HUES48 (cell line): ENCODE data around the gene GARNL3.

Experiments used
- H3K27ac ChIP-seq: one replicate; pipeline ENCODE4 v1.7.0; 2013; ENCODE audit warnings: low read depth, low read length, inconsistent platforms
- H3K27me3 ChIP-seq: 2 replicates; pipeline ENCODE4 v1.6.1; 2013; ENCODE audit warnings: mild to moderate bottlenecking, low read length; ENCODE audit not compliant: control insufficient read depth, insufficient read depth
- H3K36me3 ChIP-seq: 2 replicates; pipeline ENCODE4 v1.6.1; 2013; ENCODE audit warnings: low read length; ENCODE audit not compliant: control insufficient read depth, insufficient read depth
- H3K4me1 ChIP-seq: 2 replicates; pipeline ENCODE4 v1.6.1; 2013; ENCODE audit warnings: mild to moderate bottlenecking, low read length; ENCODE audit not compliant: control insufficient read depth, insufficient read depth
- H3K4me3 ChIP-seq: 2 replicates; pipeline ENCODE4 v1.5.1; 2013; ENCODE audit warnings: mild to moderate bottlenecking, low read depth, low read length
- H3K9ac ChIP-seq: 2 replicates; pipeline ENCODE4 v1.6.1; 2013; ENCODE audit warnings: mild to moderate bottlenecking, low read depth, low read length, moderate library complexity
- H3K9me3 ChIP-seq: 2 replicates; pipeline ENCODE4 v1.6.1; 2013; ENCODE audit warnings: low read length; ENCODE audit not compliant: control insufficient read depth, insufficient read depth

GARNL3 gene

GRCh38 chr9:127422787-127423186, 158.2 kb downstream of the GARNL3 start:
- H3K9me3 ChIP-seq: no peaks in the 10 kb centered on the region
- H3K9ac ChIP-seq: 0 out of 2 replicates have a peak overlapping the region, but pooled peaks have one; percentile 97
- H3K27ac ChIP-seq: no peak overlapping the region
- no peaks in the 10 kb centered on the region for H3K27me3 ChIP-seq
- peak overlapping the region; percentile 92 for H3K4me3 ChIP-seq
- H3K36me3 ChIP-seq: no peaks in the 10 kb centered on the region
- peaks cover 6% of the 10 kb centered on the region for H3K4me1 ChIP-seq

GRCh38 chr9:127423476-127423933, 158.9 kb downstream of the GARNL3 start:
- peaks cover 6% of the 10 kb centered on the region for H3K4me1 ChIP-seq
- no peaks in the 10 kb centered on the region for H3K9me3 ChIP-seq
- H3K9ac ChIP-seq: peak overlapping the region; percentile 97
- H3K36me3 ChIP-seq: peaks cover 4% of the 10 kb centered on the region; the same call in 1 of the 2 replicates
- peak overlapping the region; percentile 92 for H3K4me3 ChIP-seq
- no peaks in the 10 kb centered on the region for H3K27me3 ChIP-seq
- H3K27ac ChIP-seq: peak overlapping the region; percentile 93

- peak within 1 kb of the TSS; percentile 93 for H3K27ac ChIP-seq
- H3K4me3 ChIP-seq: peak within 1 kb of the TSS; percentile 92
- peaks cover 10% of the 10 kb centered on the region for H3K36me3 ChIP-seq
- no peaks in the 10 kb centered on the region for H3K27me3 ChIP-seq
- H3K4me1 ChIP-seq: peaks cover 6% of the 10 kb centered on the region
- H3K9me3 ChIP-seq: no peaks in the 10 kb centered on the region
- H3K9ac ChIP-seq: peak within 1 kb of the TSS; percentile 97
Measured at GRCh38 chr9:127423934-127424675, 159.5 kb downstream of the GARNL3 start, which contains the start of gene ZNF79. Gene ZNF79 (plus strand): TSS chr9:127424382. CDS start chr9:127424788, 406 bp downstream.

DNA sequence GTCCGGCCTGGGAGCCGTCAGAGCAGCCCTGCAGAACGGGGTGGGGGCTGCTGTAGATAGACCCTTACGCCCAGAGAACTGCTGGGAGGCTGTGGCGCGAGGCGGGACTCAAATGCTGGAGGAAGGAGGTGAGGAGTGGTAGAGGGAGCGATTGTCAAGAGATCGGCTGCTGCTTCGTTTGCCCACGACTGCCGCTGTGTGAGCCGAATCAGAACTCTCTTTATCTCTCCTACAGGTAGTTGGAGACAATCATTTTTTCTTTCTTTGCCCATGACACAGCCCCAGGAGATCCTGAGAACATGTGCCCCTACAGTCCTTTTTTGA, 160.1 kb downstream of the GARNL3 start:
- Histone ChIP-seq H3K27ac (peak overlapping the region; percentile 93), H3K36me3 (peaks cover 14% of the 10 kb centered on the region), H3K9ac (peak overlapping the region; percentile 97), H3K9me3 (no peaks in the 10 kb centered on the region), H3K4me3 (peak overlapping the region; percentile 92), H3K4me1 (peaks cover 6% of the 10 kb centered on the region), H3K27me3 (no peaks in the 10 kb centered on the region)

DNA sequence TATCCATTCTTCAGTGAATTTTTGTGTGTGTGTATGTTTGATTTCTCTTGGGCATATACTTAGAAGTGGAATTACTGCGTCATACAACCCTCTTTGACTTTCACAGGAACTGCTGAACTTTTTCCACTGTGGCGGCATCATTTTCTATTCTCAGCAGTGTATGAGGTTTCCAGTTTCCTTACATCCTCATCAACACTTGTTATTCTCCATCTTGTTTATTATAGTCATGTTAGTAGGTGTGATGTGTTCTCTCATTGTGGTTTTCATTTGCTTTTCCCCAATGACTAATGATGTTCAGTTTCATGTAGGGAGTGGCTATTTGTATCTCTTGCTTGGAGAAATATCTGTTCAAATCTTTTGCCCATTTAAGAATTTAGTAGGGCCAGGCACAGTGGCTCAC, 162.2 kb downstream of the GARNL3 start:
- no peak overlapping the region for H3K9ac ChIP-seq
- peaks cover 6% of the 10 kb centered on the region for H3K4me1 ChIP-seq
- no peaks in the 10 kb centered on the region for H3K9me3 ChIP-seq
- peaks cover 29% of the 10 kb centered on the region for H3K36me3 ChIP-seq
- H3K27me3 ChIP-seq: no peaks in the 10 kb centered on the region
- H3K4me3 ChIP-seq: no peak overlapping the region
- H3K27ac ChIP-seq: no peak overlapping the region

DNA sequence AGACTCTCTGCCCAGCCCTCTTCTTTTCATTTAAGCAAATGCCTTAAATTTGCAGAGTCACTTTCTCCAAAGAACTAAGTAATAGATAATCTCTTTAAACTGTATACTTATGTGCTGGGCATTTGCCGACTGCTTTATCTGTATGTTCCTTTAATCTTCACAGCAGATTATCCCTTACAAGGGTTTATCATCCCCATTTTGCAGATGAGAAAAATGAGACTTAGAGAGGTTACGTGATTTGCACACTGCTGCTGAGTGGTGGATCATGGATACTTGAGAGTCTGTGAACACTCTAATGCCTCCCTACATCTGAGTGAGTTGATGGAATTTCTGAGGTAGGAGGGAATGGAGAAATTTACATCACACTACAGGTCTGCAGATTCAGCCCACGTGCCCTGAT, 163.8 kb downstream of the GARNL3 start:
- H3K27ac ChIP-seq: no peak overlapping the region
- no peaks in the 10 kb centered on the region for H3K9me3 ChIP-seq
- H3K9ac ChIP-seq: no peak overlapping the region
- H3K4me3 ChIP-seq: no peak overlapping the region
- no peaks in the 10 kb centered on the region; the same call in 1 of the 2 replicates for H3K4me1 ChIP-seq
- no peaks in the 10 kb centered on the region for H3K27me3 ChIP-seq
- peaks cover 38% of the 10 kb centered on the region for H3K36me3 ChIP-seq

DNA sequence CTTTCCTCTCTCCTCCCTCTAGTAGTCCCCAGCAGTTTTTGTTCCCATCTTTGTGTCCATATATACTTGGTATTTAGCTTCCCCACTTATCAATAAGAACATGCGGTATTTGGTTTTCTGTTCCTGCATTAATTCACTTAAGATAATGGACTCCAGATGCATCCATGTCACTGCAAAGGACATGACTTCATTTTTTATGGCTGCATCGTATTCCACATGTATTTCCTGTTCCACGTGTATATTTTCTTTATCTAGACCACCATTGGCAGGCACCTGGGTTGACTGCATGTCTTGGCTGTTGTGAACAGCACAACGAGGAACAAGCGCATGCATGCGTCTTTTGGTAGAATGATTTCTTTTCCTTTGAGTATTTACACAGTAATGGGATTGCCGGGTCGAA, 165.8 kb downstream of the GARNL3 start:
- Histone ChIP-seq H3K4me3 (no peak overlapping the region), H3K36me3 (peaks cover 57% of the 10 kb centered on the region), H3K27ac (no peak overlapping the region)

GRCh38 chr9:127437497-127438264, 173.1 kb downstream of the GARNL3 start:
- Histone ChIP-seq H3K4me3 (no peak overlapping the region), H3K9me3 (no peaks in the 10 kb centered on the region), H3K27me3 (no peaks in the 10 kb centered on the region), H3K27ac (no peak overlapping the region), H3K36me3 (peaks cover 81% of the 10 kb centered on the region), H3K9ac (no peak overlapping the region), H3K4me1 (no peaks in the 10 kb centered on the region)

More for the DNA sequence above, 165.8 kb downstream of the GARNL3 start:
- no peaks in the 10 kb centered on the region for H3K4me1 ChIP-seq
- H3K27me3 ChIP-seq: no peaks in the 10 kb centered on the region
- no peak overlapping the region for H3K9ac ChIP-seq
- no peaks in the 10 kb centered on the region for H3K9me3 ChIP-seq

DNA sequence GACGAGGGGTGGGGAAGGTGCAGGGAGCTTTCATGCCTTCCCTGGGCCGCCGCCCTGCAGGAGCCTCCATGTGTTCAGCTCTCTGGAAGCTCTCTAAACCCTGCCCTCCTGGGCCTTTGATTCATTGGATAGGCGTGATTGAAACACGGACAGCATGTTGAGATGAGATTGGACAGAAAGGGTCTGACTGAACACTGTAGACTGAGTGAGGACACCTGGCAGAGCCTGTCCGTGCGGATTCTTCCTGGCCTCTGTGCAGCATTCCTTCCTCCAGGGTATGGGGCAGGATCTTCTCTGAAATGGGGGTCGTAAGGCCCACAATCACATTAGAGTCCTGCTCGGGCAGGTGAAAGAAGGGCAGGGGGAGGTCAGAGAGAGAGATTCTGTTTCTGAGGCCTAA, 173.8 kb downstream of the GARNL3 start:
- Histone ChIP-seq H3K36me3 (peaks cover 79% of the 10 kb centered on the region), H3K9ac (no peak overlapping the region), H3K27ac (no peak overlapping the region), H3K4me3 (no peak overlapping the region), H3K4me1 (no peaks in the 10 kb centered on the region), H3K9me3 (no peaks in the 10 kb centered on the region), H3K27me3 (no peaks in the 10 kb centered on the region)
